ENCODE data around the gene PROX2. TPM values are rescaled to one million over a fixed set of nuclear protein-coding genes. Genes with fewer than 3 reads are reported as not detected.

PROX2 gene
- total and polyA plus RNA-seq, 3 donors from 2014 or later = 0.06 to 0.08 (median 0.08) TPM

DNA sequence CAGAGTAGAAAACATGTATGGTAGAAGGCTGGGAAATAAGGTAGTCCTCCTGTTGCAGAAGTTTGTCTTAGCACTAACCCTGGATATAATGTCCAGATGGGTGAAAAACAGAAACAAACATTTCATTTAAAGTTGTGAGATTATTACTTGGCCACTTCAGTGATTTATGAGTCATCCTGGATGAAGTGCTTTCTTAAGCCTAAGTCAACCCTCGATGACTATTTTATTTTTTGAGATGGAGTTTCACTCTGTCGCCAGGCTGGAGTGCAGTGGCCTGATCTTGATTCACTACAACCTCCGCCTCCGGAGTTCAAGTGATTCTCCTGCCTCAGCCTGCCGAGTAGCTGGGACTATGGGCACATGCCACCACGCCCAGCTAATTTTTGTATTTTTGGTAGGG, 15.9 kb upstream of the PROX2 start:
- intact Hi-C loops (cut with DNase I; ENCODE audit: low total_unique reads) = no loop called here
- H3K4me1 ChIP-seq = peaks cover 3% of the 10 kb centered on the region
- no peaks in the 10 kb centered on the region for H3K36me3 ChIP-seq (ENCODE audit: low read depth, missing control alignments)
- H3K27me3 ChIP-seq = no peaks in the 10 kb centered on the region
- H3K9me3 ChIP-seq = no peaks in the 10 kb centered on the region
- 92 to 95% methylated on average over 6 of the region's 6 CpGs for WGBS, 2 donors
- DNase-seq = no peak
- TF ChIP-seq CTCF (IDR thresholded peaks at IDR 0.05) = no peak
- TF ChIP-seq POLR2A (IDR thresholded peaks at IDR 0.05) = no peak
- H3K4me3 ChIP-seq = no peak overlapping the region
- H3K27ac ChIP-seq = no peak overlapping the region

- no peaks in the 10 kb centered on the region for H3K9me3 ChIP-seq
- H3K36me3 ChIP-seq (ENCODE audit: low read depth, missing control alignments) = no peaks in the 10 kb centered on the region
- H3K4me3 ChIP-seq = no peak overlapping the region
- intact Hi-C loops (cut with DNase I; ENCODE audit: low total_unique reads) = no loop called here
- H3K27me3 ChIP-seq = no peaks in the 10 kb centered on the region
- no peak for TF ChIP-seq POLR2A (IDR thresholded peaks at IDR 0.05)
- no peak overlapping the region for H3K27ac ChIP-seq
- peaks cover 3% of the 10 kb centered on the region for H3K4me1 ChIP-seq
- DNase-seq = no peak
- WGBS, 2 donors = 91 to 92% methylated on average over 6 of the region's 6 CpGs
Measured at GRCh38 chr14:74890262-74890661, 14.3 kb upstream of the PROX2 start.

- Histone ChIP-seq H3K4me3 (no peak overlapping the region), H3K9me3 (no peaks in the 10 kb centered on the region), H3K4me1 (peaks cover 14% of the 10 kb centered on the region), H3K27me3 (no peaks in the 10 kb centered on the region), H3K36me3 (ENCODE audit: low read depth, missing control alignments) (no peaks in the 10 kb centered on the region), H3K27ac (peak overlapping the region in 1 of 2 donors; percentile 31)
- 70 to 74% methylated on average over 12 of the region's 12 CpGs for WGBS, 2 donors
- no peak for TF ChIP-seq CTCF (IDR thresholded peaks at IDR 0.05)
- no peak for TF ChIP-seq POLR2A (IDR thresholded peaks at IDR 0.05)
- no peak for DNase-seq
- intact Hi-C loops (cut with DNase I; ENCODE audit: low total_unique reads) = no loop called here
Measured at GRCh38 chr14:74888164-74889158, 12.5 kb upstream of the PROX2 start.

GRCh38 chr14:74886001-74886400, 10.1 kb upstream of the PROX2 start:
- no peak for DNase-seq
- WGBS, 2 donors = 78 to 87% methylated on average over 3 of the region's 3 CpGs
- H3K27me3 ChIP-seq = no peaks in the 10 kb centered on the region
- intact Hi-C loops (cut with DNase I; ENCODE audit: low total_unique reads) = no loop called here
- H3K36me3 ChIP-seq (ENCODE audit: low read depth, missing control alignments) = no peaks in the 10 kb centered on the region
- H3K27ac ChIP-seq = no peak overlapping the region
- no peaks in the 10 kb centered on the region for H3K9me3 ChIP-seq
- H3K4me1 ChIP-seq = peaks cover 23% of the 10 kb centered on the region
- TF ChIP-seq CTCF (IDR thresholded peaks at IDR 0.05) = no peak
- TF ChIP-seq POLR2A (IDR thresholded peaks at IDR 0.05) = no peak
- no peak overlapping the region for H3K4me3 ChIP-seq

GRCh38 chr14:74882103-74882920, 6.4 kb upstream of the PROX2 start:
- H3K4me1 ChIP-seq = peaks cover 20% of the 10 kb centered on the region
- no peak for TF ChIP-seq POLR2A (IDR thresholded peaks at IDR 0.05)
- TF ChIP-seq CTCF (IDR thresholded peaks at IDR 0.05) = no peak
- H3K4me3 ChIP-seq = peak overlapping the region; percentile 91 to 100
- intact Hi-C loops (cut with DNase I; ENCODE audit: low total_unique reads) = no loop called here
- peak overlapping the region; percentile 89 to 96 for H3K27ac ChIP-seq
- no peaks in the 10 kb centered on the region for H3K9me3 ChIP-seq
- no peaks in the 10 kb centered on the region for H3K36me3 ChIP-seq (ENCODE audit: low read depth, missing control alignments)
- no peaks in the 10 kb centered on the region for H3K27me3 ChIP-seq
- peak; percentile 60 for DNase-seq
- 1% methylated on average over 32 to 41 of the region's 49 CpGs for WGBS, 2 donors

All from testis (tissue), 3 donors.